HEK293 (cell line): Measurements from ENCODE around the gene LGI1.

Experiments used
- CTCF ChIA-PET: fragments of 350-600 bp; formaldehyde crosslinking; extraction: SDS; loops from one replicate; lab custom pipeline; 2021; ENCODE audit warnings: antibody characterized with exemption; lab: Yijun Ruan, JAX
- POLR2A ChIA-PET: fragments of 300-600 bp; formaldehyde crosslinking; extraction: SDS; loops from one replicate; lab custom pipeline; 2020; ENCODE audit warnings: antibody characterized with exemption, inconsistent platforms; lab: Yijun Ruan, JAX
- H3K27ac ChIP-seq: fragments of 200-500 bp; sonication (Bioruptor generic); 2 replicates; pipeline ENCODE4 v1.5.1; 2014; ENCODE audit warnings: low read depth, low read length, control low read depth, inconsistent platforms; ENCODE audit errors: extremely low read depth
- H3K36me3 ChIP-seq, 2 experiments: fragments of 200-500 bp in 1 of 2; sonication (Bioruptor generic) in 1 of 2; 1 replicate in 1 of 2; 2 replicates in 1 of 2; pipeline ENCODE4 v1.5.1; 2014 to 2017; ENCODE audit warnings: inconsistent platforms in 2 of 2, low read length in 2 of 2; ENCODE audit not compliant: control insufficient read depth in 2 of 2, insufficient read depth in 1 of 2
- H3K4me1 ChIP-seq: fragments of 200-500 bp; sonication (Bioruptor generic); 2 replicates; pipeline ENCODE4 v1.5.1; 2014; ENCODE audit warnings: mild to moderate bottlenecking, low read length, inconsistent platforms; ENCODE audit not compliant: control insufficient read depth, insufficient read depth
- H3K4me3 ChIP-seq: 2 replicates; pipeline ENCODE4 v1.5.1; 2011; ENCODE audit warnings: low read depth, mild to moderate bottlenecking, control low read depth, low read length, moderate library complexity
- H3K9me3 ChIP-seq: fragments of 200-500 bp; sonication (Bioruptor generic); 2 replicates; pipeline ENCODE4 v1.5.1; 2014; ENCODE audit warnings: low read depth, low read length, inconsistent platforms; ENCODE audit not compliant: control insufficient read depth, insufficient read depth
- BCL11A ChIP-seq: fragments of 450-650 bp; formaldehyde crosslinking; IDR thresholded peaks from 2 replicates; pipeline ENCODE4 v1.5.1; 2016; ENCODE audit warnings: low read depth, missing biosample characterization, missing genetic modification characterization
- KLF9 ChIP-seq: fragments of 450-650 bp; formaldehyde crosslinking; IDR thresholded peaks from 2 replicates; pipeline ENCODE4 v1.5.1; 2016; ENCODE audit warnings: missing biosample characterization, missing genetic modification characterization, low read depth
- YY2 ChIP-seq: fragments of 450-650 bp; formaldehyde crosslinking; IDR thresholded peaks from 2 replicates; pipeline ENCODE4 v1.5.1; 2016; ENCODE audit warnings: missing biosample characterization, missing genetic modification characterization
- ZBTB7A ChIP-seq: fragments of 450-650 bp; formaldehyde crosslinking; IDR thresholded peaks from 2 replicates; pipeline ENCODE4 v1.5.1; 2016; ENCODE audit warnings: low read depth, missing biosample characterization, missing genetic modification characterization
- ZNF140 ChIP-seq: fragments of 450-650 bp; formaldehyde crosslinking; IDR thresholded peaks from 2 replicates; pipeline ENCODE4 v1.5.1; 2016; ENCODE audit warnings: missing biosample characterization, missing genetic modification characterization
- ZNF311 ChIP-seq: fragments of 450-650 bp; formaldehyde crosslinking; IDR thresholded peaks from 2 replicates; pipeline ENCODE4 v1.5.1; 2017; ENCODE audit warnings: missing biosample characterization, missing genetic modification characterization, borderline replicate concordance
- ZNF501 ChIP-seq: fragments of 450-650 bp; formaldehyde crosslinking; IDR thresholded peaks from 2 replicates; pipeline ENCODE4 v1.5.1; 2016; ENCODE audit warnings: missing biosample characterization, missing genetic modification characterization
- TF ChIP-seq, protein P1 (sequence below): fragments of 450-650 bp; formaldehyde crosslinking; IDR thresholded peaks from 2 replicates; pipeline ENCODE4 v1.5.1; 2016; ENCODE audit warnings: missing biosample characterization, missing genetic modification characterization, borderline replicate concordance
- TF ChIP-seq, protein P2 (sequence below): fragments of 450-650 bp; formaldehyde crosslinking; IDR thresholded peaks from 2 replicates; pipeline ENCODE4 v1.5.1; 2017; ENCODE audit warnings: missing biosample characterization, mild to moderate bottlenecking, missing genetic modification characterization, moderate library complexity
- TF ChIP-seq, protein P3 (sequence below): fragments of 450-650 bp; formaldehyde crosslinking; conservative IDR thresholded peaks from 2 replicates; pipeline ENCODE4 v1.5.1; 2016; ENCODE audit warnings: low read depth, missing biosample characterization, missing genetic modification characterization
- TF ChIP-seq, protein P4 (sequence below): fragments of 450-650 bp; formaldehyde crosslinking; IDR thresholded peaks from 2 replicates; pipeline ENCODE4 v1.5.1; 2016; ENCODE audit warnings: missing biosample characterization, missing genetic modification characterization

Gene LGI1

DNA sequence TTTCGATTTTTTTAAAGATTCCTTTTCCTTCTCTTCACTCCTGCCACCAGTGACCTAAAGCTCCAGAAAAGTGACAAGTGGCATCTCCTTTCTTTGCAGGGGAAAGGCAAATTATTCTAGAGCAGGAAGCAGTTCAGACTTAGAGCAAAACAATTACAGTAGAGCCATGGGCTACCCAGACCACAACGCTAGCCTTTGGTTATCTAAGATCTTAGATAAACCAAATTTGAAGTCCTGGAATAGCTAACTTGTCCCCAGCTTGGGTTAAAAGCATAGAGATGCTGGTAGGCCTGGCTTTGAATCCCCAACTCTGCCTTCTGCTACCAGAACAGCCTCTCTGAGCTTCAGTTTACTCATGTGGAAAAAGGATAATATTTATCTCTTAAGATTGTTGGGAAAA is 38.4 kb downstream of the LGI1 start (continued):
- TF ChIP-seq, protein P1, sequence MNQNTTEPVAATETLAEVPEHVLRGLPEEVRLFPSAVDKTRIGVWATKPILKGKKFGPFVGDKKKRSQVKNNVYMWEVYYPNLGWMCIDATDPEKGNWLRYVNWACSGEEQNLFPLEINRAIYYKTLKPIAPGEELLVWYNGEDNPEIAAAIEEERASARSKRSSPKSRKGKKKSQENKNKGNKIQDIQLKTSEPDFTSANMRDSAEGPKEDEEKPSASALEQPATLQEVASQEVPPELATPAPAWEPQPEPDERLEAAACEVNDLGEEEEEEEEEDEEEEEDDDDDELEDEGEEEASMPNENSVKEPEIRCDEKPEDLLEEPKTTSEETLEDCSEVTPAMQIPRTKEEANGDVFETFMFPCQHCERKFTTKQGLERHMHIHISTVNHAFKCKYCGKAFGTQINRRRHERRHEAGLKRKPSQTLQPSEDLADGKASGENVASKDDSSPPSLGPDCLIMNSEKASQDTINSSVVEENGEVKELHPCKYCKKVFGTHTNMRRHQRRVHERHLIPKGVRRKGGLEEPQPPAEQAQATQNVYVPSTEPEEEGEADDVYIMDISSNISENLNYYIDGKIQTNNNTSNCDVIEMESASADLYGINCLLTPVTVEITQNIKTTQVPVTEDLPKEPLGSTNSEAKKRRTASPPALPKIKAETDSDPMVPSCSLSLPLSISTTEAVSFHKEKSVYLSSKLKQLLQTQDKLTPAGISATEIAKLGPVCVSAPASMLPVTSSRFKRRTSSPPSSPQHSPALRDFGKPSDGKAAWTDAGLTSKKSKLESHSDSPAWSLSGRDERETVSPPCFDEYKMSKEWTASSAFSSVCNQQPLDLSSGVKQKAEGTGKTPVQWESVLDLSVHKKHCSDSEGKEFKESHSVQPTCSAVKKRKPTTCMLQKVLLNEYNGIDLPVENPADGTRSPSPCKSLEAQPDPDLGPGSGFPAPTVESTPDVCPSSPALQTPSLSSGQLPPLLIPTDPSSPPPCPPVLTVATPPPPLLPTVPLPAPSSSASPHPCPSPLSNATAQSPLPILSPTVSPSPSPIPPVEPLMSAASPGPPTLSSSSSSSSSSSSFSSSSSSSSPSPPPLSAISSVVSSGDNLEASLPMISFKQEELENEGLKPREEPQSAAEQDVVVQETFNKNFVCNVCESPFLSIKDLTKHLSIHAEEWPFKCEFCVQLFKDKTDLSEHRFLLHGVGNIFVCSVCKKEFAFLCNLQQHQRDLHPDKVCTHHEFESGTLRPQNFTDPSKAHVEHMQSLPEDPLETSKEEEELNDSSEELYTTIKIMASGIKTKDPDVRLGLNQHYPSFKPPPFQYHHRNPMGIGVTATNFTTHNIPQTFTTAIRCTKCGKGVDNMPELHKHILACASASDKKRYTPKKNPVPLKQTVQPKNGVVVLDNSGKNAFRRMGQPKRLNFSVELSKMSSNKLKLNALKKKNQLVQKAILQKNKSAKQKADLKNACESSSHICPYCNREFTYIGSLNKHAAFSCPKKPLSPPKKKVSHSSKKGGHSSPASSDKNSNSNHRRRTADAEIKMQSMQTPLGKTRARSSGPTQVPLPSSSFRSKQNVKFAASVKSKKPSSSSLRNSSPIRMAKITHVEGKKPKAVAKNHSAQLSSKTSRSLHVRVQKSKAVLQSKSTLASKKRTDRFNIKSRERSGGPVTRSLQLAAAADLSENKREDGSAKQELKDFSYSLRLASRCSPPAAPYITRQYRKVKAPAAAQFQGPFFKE (tag by site-specific recombination) = no peak
- TF ChIP-seq ZNF140 (tag by site-specific recombination) (no peak), YY2 (tag by site-specific recombination) (no peak), ZBTB7A (tag by site-specific recombination) (no peak)
- TF ChIP-seq, protein P2, sequence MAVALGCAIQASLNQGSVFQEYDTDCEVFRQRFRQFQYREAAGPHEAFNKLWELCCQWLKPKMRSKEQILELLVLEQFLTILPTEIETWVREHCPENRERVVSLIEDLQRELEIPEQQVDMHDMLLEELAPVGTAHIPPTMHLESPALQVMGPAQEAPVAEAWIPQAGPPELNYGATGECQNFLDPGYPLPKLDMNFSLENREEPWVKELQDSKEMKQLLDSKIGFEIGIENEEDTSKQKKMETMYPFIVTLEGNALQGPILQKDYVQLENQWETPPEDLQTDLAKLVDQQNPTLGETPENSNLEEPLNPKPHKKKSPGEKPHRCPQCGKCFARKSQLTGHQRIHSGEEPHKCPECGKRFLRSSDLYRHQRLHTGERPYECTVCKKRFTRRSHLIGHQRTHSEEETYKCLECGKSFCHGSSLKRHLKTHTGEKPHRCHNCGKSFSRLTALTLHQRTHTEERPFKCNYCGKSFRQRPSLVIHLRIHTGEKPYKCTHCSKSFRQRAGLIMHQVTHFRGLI (tag by site-specific recombination) = no peak
- TF ChIP-seq, all 188 proteins: peak for 0

DNA sequence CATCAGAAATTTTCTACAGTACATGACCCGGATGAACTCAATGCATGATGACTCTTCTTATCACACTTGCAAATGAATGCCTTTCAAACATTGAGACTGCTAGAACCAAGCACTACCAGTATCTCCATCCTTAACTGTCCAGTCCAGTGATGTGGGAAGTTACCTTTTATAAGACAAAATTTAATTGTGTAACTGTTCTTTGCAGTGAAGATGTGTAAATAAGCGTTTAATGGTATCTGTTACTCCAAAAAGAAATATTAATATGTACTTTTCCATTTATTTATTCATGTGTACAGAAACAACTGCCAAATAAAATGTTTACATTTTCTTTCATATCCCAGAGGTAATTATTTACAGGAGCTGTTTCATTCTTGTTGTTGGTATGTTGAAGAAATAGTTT is 40.1 kb downstream of the LGI1 start:
- Histone ChIP-seq H3K36me3 (no peaks in the 10 kb centered on the region), H3K4me3 (no peak overlapping the region), H3K4me1 (no peaks in the 10 kb centered on the region), H3K27ac (no peak overlapping the region), H3K9me3 (no peaks in the 10 kb centered on the region)
- TF ChIP-seq KLF9 (tag by site-specific recombination) = no peak
- TF ChIP-seq, protein P3, sequence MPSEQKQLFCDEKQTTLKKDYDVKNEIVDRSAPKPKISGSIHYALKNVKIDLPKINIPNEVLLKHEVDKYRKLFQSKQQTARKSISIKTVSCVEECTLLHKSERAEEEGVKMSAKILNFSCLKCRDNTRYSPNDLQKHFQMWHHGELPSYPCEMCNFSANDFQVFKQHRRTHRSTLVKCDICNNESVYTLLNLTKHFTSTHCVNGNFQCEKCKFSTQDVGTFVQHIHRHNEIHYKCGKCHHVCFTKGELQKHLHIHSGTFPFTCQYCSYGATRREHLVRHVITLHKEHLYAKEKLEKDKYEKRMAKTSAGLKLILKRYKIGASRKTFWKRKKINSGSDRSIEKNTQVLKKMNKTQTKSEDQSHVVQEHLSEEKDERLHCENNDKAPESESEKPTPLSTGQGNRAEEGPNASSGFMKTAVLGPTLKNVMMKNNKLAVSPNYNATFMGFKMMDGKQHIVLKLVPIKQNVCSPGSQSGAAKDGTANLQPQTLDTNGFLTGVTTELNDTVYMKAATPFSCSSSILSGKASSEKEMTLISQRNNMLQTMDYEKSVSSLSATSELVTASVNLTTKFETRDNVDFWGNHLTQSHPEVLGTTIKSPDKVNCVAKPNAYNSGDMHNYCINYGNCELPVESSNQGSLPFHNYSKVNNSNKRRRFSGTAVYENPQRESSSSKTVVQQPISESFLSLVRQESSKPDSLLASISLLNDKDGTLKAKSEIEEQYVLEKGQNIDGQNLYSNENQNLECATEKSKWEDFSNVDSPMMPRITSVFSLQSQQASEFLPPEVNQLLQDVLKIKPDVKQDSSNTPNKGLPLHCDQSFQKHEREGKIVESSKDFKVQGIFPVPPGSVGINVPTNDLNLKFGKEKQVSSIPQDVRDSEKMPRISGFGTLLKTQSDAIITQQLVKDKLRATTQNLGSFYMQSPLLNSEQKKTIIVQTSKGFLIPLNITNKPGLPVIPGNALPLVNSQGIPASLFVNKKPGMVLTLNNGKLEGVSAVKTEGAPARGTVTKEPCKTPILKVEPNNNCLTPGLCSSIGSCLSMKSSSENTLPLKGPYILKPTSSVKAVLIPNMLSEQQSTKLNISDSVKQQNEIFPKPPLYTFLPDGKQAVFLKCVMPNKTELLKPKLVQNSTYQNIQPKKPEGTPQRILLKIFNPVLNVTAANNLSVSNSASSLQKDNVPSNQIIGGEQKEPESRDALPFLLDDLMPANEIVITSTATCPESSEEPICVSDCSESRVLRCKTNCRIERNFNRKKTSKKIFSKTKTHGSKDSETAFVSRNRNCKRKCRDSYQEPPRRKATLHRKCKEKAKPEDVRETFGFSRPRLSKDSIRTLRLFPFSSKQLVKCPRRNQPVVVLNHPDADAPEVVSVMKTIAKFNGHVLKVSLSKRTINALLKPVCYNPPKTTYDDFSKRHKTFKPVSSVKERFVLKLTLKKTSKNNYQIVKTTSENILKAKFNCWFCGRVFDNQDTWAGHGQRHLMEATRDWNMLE (tag by site-specific recombination) = no peak
- CTCF ChIA-PET = interaction anchor here (0.6 kb wide), 1 partner anchor 53 kb away, joined by 3 read pairs; no protein-coding TSS in a partner anchor
- POLR2A ChIA-PET = no interaction called here

DNA sequence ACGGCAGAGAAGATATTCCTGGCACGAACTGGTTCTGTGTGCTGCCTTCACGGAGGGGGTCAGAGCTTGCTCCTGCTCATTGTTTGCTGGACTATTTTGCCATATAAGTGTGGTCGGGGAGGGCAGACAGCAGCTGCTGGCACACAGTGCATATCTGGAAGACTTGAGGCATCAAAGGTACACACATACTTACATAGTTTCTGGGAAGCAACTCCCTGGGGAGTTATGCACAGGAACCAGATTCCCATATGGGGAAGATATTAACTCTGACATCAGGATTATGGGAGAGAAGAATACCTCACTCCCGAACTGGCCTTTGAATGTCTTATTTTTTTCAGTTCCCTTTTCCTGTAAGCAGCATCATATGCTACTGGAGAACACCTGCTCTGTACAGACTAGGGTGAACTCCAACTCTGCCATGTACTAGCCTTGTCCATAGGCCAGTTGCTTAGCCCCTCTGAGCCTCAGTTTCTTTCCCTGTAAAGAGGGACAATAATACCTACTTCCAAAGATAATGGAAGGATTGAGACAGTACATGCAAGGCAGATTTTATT is 41.5 kb downstream of the LGI1 start:
- ChIA-PET POLR2A (no interaction called here), CTCF (no interaction called here)
- Histone ChIP-seq H3K4me1 (no peaks in the 10 kb centered on the region), H3K9me3 (no peaks in the 10 kb centered on the region), H3K36me3 (no peaks in the 10 kb centered on the region), H3K27ac (no peak overlapping the region), H3K4me3 (no peak overlapping the region)
- TF ChIP-seq, protein P4, sequence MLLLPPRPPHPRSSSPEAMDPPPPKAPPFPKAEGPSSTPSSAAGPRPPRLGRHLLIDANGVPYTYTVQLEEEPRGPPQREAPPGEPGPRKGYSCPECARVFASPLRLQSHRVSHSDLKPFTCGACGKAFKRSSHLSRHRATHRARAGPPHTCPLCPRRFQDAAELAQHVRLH = no peak
- no peak for TF ChIP-seq ZNF311 (tag by site-specific recombination)
- TF ChIP-seq ZNF501 (tag by site-specific recombination) = no peak
- TF ChIP-seq BCL11A (tag by site-specific recombination) = no peak
